GM23338 (cell line): ENCODE measurements around the gene KIF17. TPM values are rescaled to one million over a fixed set of nuclear protein-coding genes. Genes with fewer than 3 reads are reported as not detected.

Experiments
- ATAC-seq: fragments of 200-7000 bp; cut with Tn5 transposase; 3 replicates; pipeline ENCODE4 v1.9.1; 2020
- DNase-seq: peaks from one replicate; pipeline ENCODE4 v3.0.0-alpha.2; 2015; ENCODE audit warnings: low spot score
- H2AFZ ChIP-seq: fragments of 200-600 bp; sonication (generic); 2 replicates; pipeline ENCODE4 v1.8.0; 2016; ENCODE audit warnings: antibody characterized with exemption, mild to moderate bottlenecking, moderate library complexity
- H3F3A ChIP-seq: fragments of 200-600 bp; sonication (generic); replicated peaks from 2 replicates; pipeline ENCODE4 v1.8.0; 2017; ENCODE audit warnings: antibody characterized with exemption, mixed run types, low read depth
- H3K27ac ChIP-seq: fragments of 200-600 bp; sonication (generic); 2 replicates; pipeline ENCODE4 v1.6.1; 2016; ENCODE audit warnings: low read depth
- H3K27me3 ChIP-seq: fragments of 200-600 bp; sonication (generic); 2 replicates; pipeline ENCODE4 v1.8.0; 2016; ENCODE audit warnings: mild to moderate bottlenecking, mixed run types, moderate library complexity; ENCODE audit not compliant: insufficient read depth
- H3K36me3 ChIP-seq: fragments of 200-600 bp; sonication (generic); 2 replicates; pipeline ENCODE4 v1.8.0; 2016; ENCODE audit warnings: mild to moderate bottlenecking; ENCODE audit not compliant: insufficient read depth
- H3K4me1 ChIP-seq: fragments of 200-600 bp; sonication (generic); 2 replicates; pipeline ENCODE4 v1.8.0; 2016; ENCODE audit warnings: mild to moderate bottlenecking, moderate library complexity; ENCODE audit not compliant: insufficient read depth
- H3K4me2 ChIP-seq: fragments of 200-600 bp; sonication (generic); 2 replicates; pipeline ENCODE4 v1.7.1; 2017; ENCODE audit warnings: mixed run types
- H3K4me3 ChIP-seq: fragments of 200-600 bp; sonication (generic); 2 replicates; pipeline ENCODE4 v1.6.1; 2016; ENCODE audit warnings: mixed run types
- H3K79me2 ChIP-seq: fragments of 200-600 bp; sonication (generic); replicated peaks from 2 replicates; pipeline ENCODE4 v1.8.0; 2017; ENCODE audit warnings: mild to moderate bottlenecking; ENCODE audit not compliant: insufficient read depth
- H3K9me2 ChIP-seq: fragments of 200-600 bp; sonication (generic); 2 replicates; pipeline ENCODE4 v1.8.0; 2017; ENCODE audit not compliant: insufficient read depth
- H4K20me1 ChIP-seq: fragments of 200-600 bp; sonication (generic); replicated peaks from 2 replicates; pipeline ENCODE4 v1.8.0; 2017; ENCODE audit warnings: mild to moderate bottlenecking; ENCODE audit not compliant: insufficient read depth
- H3K27ac Mint-ChIP-seq: 2 replicates; pipeline ENCODE4 v1.8.0; 2020; ENCODE audit warnings: inconsistent platforms, mild to moderate bottlenecking, moderate library complexity, mixed read lengths
- H3K27me3 Mint-ChIP-seq: 3 replicates; pipeline ENCODE4 v1.8.0; 2022; ENCODE audit warnings: low read depth, mild to moderate bottlenecking, moderate library complexity, mixed read lengths, inconsistent platforms; ENCODE audit not compliant: insufficient read depth, poor library complexity
- H3K36me3 Mint-ChIP-seq: 3 replicates; pipeline ENCODE4 v1.8.0; 2021; ENCODE audit warnings: low read depth, mild to moderate bottlenecking, inconsistent platforms, moderate library complexity, mixed read lengths
- H3K4me1 Mint-ChIP-seq: 3 replicates; pipeline ENCODE4 v1.8.0; 2020; ENCODE audit warnings: mild to moderate bottlenecking, inconsistent platforms, mixed read lengths
- H3K4me3 Mint-ChIP-seq: 3 replicates; pipeline ENCODE4 v1.8.0; 2021; ENCODE audit warnings: moderate library complexity, mild to moderate bottlenecking, inconsistent platforms, mixed read lengths
- H3K9me3 Mint-ChIP-seq: 3 replicates; pipeline ENCODE4 v1.8.0; 2020; ENCODE audit warnings: moderate library complexity, mild to moderate bottlenecking, inconsistent platforms, mixed read lengths
- CREB1 ChIP-seq: fragments of 250-450 bp; sonication (Bioruptor Pico); IDR thresholded peaks from 2 replicates; pipeline ENCODE4 v1.5.0; 2020; ENCODE audit warnings: low read depth, mild to moderate bottlenecking, moderate library complexity
- EZH2 ChIP-seq: fragments of 200-600 bp; sonication (generic); IDR thresholded peaks from one replicate; pipeline ENCODE4 v1.8.0; 2017; ENCODE audit warnings: antibody characterized with exemption, mild to moderate bottlenecking, low read depth; ENCODE audit not compliant: unreplicated experiment
- STAT1 ChIP-seq: IDR thresholded peaks from one replicate; pipeline ENCODE4 v1.6.1; 2016; ENCODE audit warnings: antibody characterized with exemption; ENCODE audit not compliant: unreplicated experiment
- polyA plus RNA-seq: library from polyadenylated mRNA; unstranded; fragments of >200 nt; fragmentation: Nextera tagmentation; extraction: Ambion mirVana; gene quantifications from 2 replicates; pipeline ENCODE4 v1.2.1, GENCODE V29; 2016
- total RNA-seq: library from RNA; depleted of rRNA; stranded (reverse); fragments of >200 nt; shearing (Covaris generic); gene quantifications from 2 replicates; pipeline ENCODE4 v1.2.3, GENCODE V29; 2014
- TF ChIP-seq, protein P1 (sequence below), 2 experiments: fragments of 200-600 bp in 1 of 2; sonication (generic) in 1 of 2; conservative IDR thresholded peaks; 2 replicates each; pipeline versions ENCODE4 v1.5.1 to v1.6.1; 2016 to 2017; ENCODE audit warnings: antibody characterized with exemption in 2 of 2, low read depth in 2 of 2, mild to moderate bottlenecking in 2 of 2, moderate library complexity in 1 of 2

The KIF17 gene
- total and polyA plus RNA-seq, 2 experiments from 2014 or later: 5.9 to 18.6 TPM

DNA sequence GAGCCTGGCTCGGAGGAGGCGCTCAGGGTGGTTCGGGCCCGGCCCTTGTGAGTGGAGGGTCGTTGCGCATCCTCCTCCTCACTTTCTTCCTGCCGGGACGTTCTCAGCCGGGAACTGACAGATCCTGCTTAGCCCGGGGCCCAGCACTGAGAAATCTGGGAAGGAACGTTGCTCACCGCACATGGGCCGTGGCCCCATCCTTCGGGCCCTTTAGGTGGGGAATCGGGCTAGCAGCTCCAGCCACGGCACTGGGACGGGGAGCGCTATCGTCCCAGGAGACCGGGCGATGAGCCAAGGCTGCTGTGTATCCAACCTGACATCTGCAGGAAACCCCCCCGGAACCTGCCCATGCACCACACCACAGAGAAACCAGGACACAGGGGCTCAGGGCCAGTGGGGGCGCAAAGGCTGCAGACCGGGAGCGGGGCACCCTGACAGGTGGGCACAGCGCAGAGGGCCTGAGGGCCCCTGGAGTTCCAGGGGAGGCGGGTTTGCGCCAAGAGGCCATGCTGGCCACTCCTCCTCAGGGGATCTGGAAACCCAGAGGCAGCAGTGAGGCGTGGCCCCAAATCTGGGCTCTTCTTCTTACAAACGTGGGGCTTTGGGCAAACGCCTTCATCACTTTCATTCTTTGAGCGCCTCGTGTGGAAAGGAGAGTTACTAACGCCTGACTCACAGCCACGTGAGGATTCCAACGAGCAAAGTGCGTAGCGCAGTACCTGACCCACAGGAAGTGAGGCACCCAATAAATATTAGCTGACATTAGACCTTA, 15.0 kb upstream of the KIF17 start, which contains the start of gene SH2D5:
SH2D5 (minus strand) TSS at position 116 of the 772 bp plus-strand sequence. CDS start 4,659 bp downstream, outside the sequence.
- no peaks in the 10 kb centered on the region; the same call in 2 of the 3 replicates for H3K36me3 Mint-ChIP-seq
- DNase-seq (peak; percentile 90), ATAC-seq (peak; percentile 45)
- Histone ChIP-seq H4K20me1 (no peaks in the 10 kb centered on the region; the same call in 1 of the 2 replicates), H3F3A (peaks cover 16% of the 10 kb centered on the region; the same call in 1 of the 2 replicates), H3K4me3 (peak within 1 kb of the TSS; percentile 87), H3K79me2 (no peaks in the 10 kb centered on the region), H3K4me1 (peaks cover 37% of the 10 kb centered on the region), H3K27me3 (peaks cover 41% of the 10 kb centered on the region), H3K27ac (no peak within 1 kb of the TSS), H3K4me2 (peak within 1 kb of the TSS; percentile 94), H3K9me2 (no peaks in the 10 kb centered on the region), H3K36me3 (no peaks in the 10 kb centered on the region), H2AFZ (peak within 1 kb of the TSS; percentile 100)
- peaks cover 42% of the 10 kb centered on the region for H3K27me3 Mint-ChIP-seq
- H3K27ac Mint-ChIP-seq: no peak within 1 kb of the TSS
- peaks cover 24% of the 10 kb centered on the region for H3K4me1 Mint-ChIP-seq
- H3K9me3 Mint-ChIP-seq: no peaks in the 10 kb centered on the region
- H3K4me3 Mint-ChIP-seq: peak within 1 kb of the TSS; percentile 78
- no peak for TF ChIP-seq STAT1
- TF ChIP-seq, protein P1, sequence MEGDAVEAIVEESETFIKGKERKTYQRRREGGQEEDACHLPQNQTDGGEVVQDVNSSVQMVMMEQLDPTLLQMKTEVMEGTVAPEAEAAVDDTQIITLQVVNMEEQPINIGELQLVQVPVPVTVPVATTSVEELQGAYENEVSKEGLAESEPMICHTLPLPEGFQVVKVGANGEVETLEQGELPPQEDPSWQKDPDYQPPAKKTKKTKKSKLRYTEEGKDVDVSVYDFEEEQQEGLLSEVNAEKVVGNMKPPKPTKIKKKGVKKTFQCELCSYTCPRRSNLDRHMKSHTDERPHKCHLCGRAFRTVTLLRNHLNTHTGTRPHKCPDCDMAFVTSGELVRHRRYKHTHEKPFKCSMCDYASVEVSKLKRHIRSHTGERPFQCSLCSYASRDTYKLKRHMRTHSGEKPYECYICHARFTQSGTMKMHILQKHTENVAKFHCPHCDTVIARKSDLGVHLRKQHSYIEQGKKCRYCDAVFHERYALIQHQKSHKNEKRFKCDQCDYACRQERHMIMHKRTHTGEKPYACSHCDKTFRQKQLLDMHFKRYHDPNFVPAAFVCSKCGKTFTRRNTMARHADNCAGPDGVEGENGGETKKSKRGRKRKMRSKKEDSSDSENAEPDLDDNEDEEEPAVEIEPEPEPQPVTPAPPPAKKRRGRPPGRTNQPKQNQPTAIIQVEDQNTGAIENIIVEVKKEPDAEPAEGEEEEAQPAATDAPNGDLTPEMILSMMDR (conservative IDR thresholded peaks at IDR 0.05; ENCODE audit: low read depth in 2 of 2): peak; percentile 14 to 36; a peak in 2 of 4 replicates

DNA sequence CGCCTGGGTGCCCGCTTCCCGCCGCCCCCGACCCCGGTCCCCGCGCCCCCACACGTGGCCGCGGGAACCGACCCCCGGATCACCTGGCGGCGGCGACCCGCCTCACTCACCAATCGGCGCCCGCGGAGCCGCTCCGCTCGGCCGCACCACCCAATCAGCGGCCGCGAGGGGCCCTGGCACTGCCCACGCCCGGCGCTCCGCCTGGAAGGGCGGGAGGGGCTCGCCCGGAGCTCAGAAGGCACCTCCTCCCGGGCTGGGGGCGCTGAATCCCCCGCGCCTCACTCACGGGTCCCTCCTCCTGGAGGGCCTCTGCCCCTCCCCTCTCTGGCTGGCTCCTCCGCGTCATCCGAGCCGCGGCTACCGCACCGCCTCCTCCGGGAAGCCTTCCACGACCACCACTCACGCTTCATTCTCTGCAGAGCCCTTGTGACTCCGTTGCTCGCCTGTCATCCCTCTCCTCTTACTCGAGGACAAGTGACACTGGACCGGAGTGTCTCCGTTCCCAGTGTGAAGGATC, 14.3 kb upstream of the KIF17 start:
- no peaks in the 10 kb centered on the region for H3K36me3 ChIP-seq
- peaks cover 39% of the 10 kb centered on the region for H3K27me3 Mint-ChIP-seq
- no peak overlapping the region for H3K27ac Mint-ChIP-seq
- H3K36me3 Mint-ChIP-seq: no peaks in the 10 kb centered on the region
- H3K27me3 ChIP-seq: peaks cover 41% of the 10 kb centered on the region
- DNase-seq: peak; percentile 92
- peaks cover 42% of the 10 kb centered on the region for H3K4me1 ChIP-seq
- ATAC-seq: peak; percentile 70
- no peaks in the 10 kb centered on the region for H3K79me2 ChIP-seq
- H3K4me1 Mint-ChIP-seq: peaks cover 28% of the 10 kb centered on the region
- no peak for TF ChIP-seq EZH2
- TF ChIP-seq CREB1 (CRISPR knock-in tag): peak; percentile 62
- H3F3A ChIP-seq: peaks cover 16% of the 10 kb centered on the region; the same call in 1 of the 2 replicates
- H3K4me3 ChIP-seq: peak overlapping the region; percentile 87
- H3K9me3 Mint-ChIP-seq: no peaks in the 10 kb centered on the region
- peak overlapping the region; percentile 94 for H3K4me2 ChIP-seq
- H4K20me1 ChIP-seq: no peaks in the 10 kb centered on the region; the same call in 1 of the 2 replicates
- peak overlapping the region; percentile 78 for H3K4me3 Mint-ChIP-seq
- H3K9me2 ChIP-seq: no peaks in the 10 kb centered on the region
- peak overlapping the region; percentile 100 for H2AFZ ChIP-seq
- no peak overlapping the region for H3K27ac ChIP-seq
